HG03139 (cell line): ENCODE measurements around the gene TMEM37.
A peak's percentile ranks its signal among the peaks of the same experiment; 100 is the strongest.

Source experiments
- ATAC-seq: cut with Tn5 transposase; IDR thresholded peaks from one replicate; pipeline ENCODE4 v1.9.1; 2021; ENCODE audit not compliant: unreplicated experiment

TMEM37 gene

GRCh38 chr2:119417908-119418307 lies 13.7 kb upstream of the TMEM37 start:
- no peak for ATAC-seq

DNA sequence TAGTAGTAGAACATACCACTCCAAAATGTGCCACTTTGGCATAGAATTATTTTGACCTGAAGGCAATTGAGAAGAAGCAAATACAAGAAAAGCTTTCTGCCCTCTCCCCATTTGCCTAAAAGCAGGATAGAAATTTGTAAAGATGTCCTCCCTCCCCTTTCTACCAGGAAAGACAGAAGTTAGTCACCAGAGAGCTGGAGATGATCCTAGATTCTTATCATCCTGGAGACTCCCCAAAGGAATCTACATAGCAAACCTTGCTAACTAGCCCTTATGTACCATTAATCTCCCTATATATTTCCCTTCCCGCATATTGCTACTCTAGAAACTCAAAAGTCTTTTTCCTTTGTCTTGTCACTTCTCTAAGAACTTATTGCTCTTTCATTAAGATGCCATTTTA lies 12.6 kb upstream of the TMEM37 start:
- no peak for ATAC-seq

- ATAC-seq = no peak
Measured at GRCh38 chr2:119419803-119420508, 11.7 kb upstream of the TMEM37 start.

DNA sequence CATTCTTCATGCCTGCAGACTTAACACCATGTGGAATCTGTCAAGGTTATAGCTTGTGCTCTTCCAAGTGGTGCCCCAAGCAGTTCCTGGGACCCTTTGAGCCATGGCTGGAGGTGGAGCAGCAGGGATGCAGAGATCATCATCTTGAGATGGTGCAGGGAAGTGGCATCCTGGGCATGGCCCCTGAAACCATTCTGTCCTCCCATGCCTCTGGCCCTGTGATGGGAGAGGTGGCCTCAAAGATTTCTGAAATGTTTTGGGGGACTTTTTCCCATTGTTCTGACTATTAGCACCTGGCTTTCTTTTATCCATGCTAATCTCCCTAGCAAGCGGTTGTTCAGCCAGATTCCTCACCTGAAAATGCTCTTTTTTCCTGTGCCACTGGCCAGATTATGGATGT lies 10.3 kb upstream of the TMEM37 start:
- ATAC-seq = no peak

DNA sequence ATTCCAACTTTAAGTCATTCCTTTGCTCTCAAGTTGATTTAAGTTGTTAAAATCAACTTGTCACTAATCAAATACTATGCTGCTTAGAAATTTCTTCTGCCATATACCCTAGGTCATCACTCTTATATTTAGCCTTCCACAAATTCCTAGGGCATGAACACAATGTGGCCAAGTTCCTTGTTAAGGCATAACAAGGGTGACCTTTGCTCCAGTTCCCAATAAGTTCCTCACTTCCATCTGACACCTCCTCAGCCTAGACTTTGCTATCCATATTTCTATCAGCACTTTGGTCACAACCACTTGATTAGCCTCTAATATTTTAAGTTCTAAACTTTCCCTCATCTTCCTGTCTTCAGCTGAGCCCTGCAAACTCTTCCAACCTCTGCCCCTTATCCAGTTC lies 9.9 kb upstream of the TMEM37 start:
- no peak for ATAC-seq

GRCh38 chr2:119422360-119423107 lies 9.1 kb upstream of the TMEM37 start:
- ATAC-seq = no peak

DNA sequence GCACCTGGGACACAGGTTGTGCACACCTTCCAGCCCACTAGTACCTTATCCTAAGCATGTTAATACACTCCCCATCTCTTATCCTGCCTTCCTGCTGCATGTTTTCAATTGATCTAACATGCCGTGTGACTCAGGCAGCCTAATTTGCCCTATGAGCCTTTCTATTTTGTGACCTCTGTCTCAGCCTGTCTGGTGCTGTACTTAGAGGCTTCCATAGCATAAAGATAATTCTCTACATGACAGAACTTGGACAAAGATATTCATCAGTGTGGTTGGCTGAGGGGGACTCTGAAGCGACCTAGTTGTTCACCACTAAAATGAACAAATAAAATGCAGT lies 8.6 kb upstream of the TMEM37 start:
- ATAC-seq = no peak

DNA sequence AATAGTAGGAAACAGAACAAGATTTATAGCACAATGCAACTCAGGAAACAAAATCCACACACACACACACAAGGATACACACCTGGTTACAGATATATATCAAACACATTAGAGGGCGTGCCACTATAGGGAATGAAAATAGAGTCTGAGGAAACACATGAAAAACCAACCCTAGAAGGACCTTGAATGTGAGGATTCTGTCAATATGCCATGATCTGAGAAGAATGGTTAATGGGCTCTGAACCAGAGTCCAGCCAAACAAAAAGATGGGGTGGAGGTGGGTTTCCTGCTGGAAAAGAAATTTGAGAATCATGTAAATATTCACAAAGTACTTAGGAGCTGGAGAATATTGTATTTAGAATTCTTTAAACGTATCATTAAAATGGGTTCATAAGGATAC lies 7.8 kb upstream of the TMEM37 start:
- ATAC-seq = no peak

GRCh38 chr2:119424284-119425118 lies 7.2 kb upstream of the TMEM37 start:
- no peak for ATAC-seq

GRCh38 chr2:119425119-119425405 lies 6.6 kb upstream of the TMEM37 start:
- ATAC-seq = no peak

GRCh38 chr2:119425620-119426395 lies 5.8 kb upstream of the TMEM37 start:
- no peak for ATAC-seq

DNA sequence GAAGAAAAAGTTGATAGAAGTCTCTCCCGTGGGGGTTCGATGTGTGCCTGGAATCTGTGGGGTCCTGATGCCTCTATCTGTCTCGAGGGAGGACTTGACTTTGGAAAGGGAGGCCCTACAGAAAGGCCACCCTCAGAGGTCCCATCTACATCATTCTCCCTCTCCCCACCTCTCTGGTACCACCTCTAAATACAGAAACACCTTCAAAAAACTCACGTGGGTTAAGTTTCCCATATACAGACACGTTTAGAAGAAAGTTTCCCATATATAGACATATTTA lies 5.3 kb upstream of the TMEM37 start:
- ATAC-seq = no peak

DNA sequence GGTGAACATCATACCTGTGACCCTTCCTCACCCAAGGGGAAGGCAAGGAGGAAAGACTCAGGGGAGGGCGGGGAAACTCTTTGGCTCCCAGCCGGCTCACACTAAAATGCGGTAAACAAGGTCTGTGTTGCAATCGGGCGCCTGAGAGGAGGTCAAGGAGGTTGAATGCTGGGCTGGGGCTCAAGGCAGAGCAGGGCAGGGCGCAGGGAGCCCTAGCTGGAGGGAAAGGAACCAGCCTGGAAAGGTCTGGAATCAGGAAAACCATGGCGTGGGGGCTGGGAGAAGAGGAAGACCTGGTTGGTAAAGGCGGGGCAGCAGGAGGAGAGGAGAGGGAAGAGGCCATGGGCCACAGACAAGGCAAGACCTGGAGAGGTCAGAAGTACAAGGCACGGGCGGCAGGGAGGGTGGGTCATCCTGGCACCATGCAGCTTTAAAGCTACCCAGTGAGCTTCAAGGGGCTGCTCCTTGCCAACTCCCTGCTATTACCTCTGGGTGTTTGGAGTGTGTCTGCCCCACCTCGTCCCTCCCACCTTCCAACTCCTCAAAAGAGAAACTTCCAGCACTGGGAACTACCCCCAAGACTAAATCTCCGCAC lies 4.8 kb upstream of the TMEM37 start:
- no peak for ATAC-seq

- no peak for ATAC-seq
Measured at GRCh38 chr2:119427756-119428155, 3.9 kb upstream of the TMEM37 start.

DNA sequence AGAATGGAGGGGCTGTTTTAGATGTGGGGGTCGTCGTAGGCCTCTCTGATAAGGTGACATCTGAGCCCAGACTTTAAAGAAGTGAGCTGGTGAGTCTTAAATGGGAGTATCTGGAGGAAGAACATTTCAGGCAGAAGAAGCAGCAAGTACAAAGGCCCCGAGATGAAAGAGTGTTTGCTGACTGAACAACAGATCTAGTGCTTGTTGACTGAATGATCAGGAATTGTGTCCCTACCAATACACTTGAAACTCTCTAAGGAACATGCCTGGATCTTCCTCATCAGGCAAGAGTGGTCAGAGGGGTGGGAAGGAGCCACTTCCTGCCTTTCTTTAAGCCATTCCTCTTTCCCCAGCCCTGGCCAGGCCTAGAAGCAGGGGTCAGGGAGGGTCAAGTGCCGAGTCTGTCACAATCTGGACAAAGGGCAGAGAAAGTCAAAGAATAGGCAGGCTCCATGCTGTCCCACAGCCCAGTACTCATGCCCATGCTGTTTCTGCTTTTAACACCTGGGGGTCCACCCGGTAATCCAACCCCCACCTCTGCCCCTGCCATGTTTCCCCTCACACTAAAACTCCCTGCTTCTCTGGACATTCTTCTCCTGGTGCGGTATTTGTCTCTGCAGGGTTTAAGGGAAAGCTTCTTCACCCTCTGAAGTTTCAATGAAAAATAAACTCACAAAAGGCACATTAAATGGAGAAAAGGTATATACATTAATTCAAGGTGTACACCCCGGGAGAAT lies 3.0 kb upstream of the TMEM37 start:
- ATAC-seq = no peak

DNA sequence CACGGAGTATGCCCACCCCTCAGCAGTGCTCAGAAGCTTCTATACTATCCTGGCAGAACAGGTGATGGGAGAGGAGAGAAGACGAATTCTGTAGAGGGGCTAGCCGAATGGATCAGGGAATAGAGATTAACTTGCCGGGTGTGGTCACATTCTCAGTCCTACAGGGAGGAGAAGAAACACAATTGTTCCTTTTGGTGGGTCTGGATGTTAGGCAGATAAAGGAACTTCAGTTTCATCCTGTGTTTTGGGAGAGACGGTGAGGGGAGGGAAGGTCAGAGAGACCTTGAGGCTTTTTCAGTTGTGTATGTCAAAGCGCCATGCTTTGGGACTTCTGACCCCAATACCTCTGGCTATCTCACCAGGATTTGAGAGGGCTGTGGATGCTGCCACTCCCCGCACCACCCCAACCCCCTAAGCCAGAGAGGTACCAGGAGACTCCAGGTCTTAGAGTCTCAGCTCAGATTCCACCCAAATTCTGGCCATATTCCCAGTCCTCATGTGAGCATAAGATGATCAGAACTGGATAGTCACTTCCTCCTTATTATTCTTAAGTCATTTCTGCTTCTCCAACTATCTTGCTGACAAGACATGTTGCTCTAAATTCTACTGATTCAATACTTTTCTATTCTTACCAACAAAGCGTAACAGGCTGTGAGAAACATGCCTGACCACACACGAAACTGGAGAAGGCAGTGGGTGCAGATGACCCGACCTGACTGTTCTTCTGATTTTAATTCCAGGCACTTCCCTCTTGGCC lies 2.3 kb upstream of the TMEM37 start:
- no peak for ATAC-seq

DNA sequence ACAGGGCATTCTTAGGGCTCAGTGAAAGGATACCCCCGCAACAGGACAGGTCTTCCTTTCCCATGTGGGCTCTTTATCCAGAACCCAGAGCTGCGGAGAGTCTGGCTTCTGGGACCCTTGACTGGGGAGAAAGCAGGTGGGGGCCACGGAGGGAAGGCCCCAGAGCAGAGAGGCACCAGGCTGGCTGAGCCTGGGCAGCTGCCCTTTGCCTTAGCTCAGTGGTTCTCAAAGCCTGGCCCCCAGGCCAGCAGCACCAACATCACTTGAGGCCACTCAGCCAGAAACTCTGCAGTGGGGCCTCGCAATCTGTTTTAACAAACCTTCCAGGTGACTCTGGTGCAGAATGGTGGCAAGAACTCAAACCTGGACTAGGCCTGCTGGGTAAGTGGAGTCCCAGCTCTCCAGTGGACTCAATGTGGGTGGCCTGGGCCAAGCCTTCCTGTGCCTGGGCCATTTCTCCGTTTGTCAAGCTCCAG lies 1.6 kb upstream of the TMEM37 start:
- no peak for ATAC-seq

DNA sequence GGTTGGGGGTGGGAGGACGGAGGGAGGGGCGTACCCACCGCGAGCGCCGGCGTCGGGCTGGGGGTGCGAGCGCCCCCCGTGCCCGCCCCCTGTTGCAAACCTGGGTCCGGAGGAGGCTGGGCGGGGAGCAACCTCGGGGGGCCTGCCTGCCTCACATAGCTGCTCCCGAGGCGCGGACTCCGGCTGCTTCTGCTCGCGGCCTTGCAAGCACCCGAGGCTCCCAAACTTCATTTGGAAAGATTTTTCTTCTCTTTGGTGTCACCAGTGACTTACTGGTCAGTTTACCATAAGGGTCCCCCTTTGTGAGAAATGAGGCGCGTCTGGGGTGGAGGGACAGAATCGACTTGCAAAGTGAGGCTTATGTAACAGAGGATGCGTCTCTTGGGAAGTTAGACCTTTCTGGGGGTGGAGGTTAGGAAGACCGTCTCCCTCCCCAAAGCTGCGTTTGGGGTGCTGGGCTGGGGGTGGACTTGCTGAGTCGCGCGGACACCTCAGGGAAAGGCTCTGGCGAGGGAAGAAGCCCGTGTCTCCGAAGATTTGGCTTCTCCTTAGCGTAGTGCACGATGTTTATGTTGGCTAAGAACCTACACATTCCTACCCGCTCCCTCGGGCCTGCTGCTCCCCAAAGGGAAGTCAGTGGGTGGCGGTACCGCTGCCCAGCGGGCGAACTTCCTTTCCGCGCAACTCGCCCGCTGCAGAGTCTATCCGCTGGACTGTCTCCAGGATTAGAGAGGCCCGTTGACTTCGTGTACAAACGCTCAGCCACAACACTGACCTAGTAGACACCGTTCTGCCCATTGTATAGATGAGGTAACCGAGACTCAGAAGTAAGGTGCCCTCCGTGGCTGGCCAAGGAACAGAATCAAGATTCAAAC lies 559 bp downstream of the TMEM37 start:
- ATAC-seq = peak; percentile 10
